ENCODE data around the gene SUPT6H.

- no peak for TF ChIP-seq EZH2 (IDR thresholded peaks at IDR 0.05; ENCODE audit: insufficient read depth, poor library complexity, severe bottlenecking)
- TF ChIP-seq EZH2phosphoT487 (IDR thresholded peaks at IDR 0.05; ENCODE audit: insufficient read depth, low read depth), result no peak
These were observed 79.6 kb downstream of the SUPT6H start for GRCh38 chr17:28741358-28742349.
